ENCODE results near the gene NDUFAF4.

The NDUFAF4 gene

DNA sequence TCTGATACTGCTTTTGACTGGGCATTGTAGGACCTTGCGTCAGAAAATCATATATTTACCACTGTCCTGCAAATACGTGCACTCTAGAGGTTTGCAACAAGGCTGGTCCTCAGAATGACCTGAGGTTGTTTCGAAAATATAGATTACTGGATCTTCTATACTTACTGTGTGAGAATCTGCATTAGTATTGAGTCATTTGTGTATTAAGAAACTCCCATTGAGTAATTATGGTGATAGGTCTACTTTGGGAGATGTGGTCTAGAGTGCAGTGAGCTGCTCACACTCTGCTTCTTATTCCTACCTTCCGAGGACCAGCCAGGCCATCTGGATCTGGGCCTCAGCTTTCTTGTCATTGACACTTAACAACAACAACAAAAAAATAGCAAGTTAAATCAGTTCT lies 36.4 kb upstream of the NDUFAF4 start:
- Histone ChIP-seq H3K4me3 (no peak overlapping the region), H3K27ac (no peak overlapping the region)
- TF ChIP-seq, protein P1, sequence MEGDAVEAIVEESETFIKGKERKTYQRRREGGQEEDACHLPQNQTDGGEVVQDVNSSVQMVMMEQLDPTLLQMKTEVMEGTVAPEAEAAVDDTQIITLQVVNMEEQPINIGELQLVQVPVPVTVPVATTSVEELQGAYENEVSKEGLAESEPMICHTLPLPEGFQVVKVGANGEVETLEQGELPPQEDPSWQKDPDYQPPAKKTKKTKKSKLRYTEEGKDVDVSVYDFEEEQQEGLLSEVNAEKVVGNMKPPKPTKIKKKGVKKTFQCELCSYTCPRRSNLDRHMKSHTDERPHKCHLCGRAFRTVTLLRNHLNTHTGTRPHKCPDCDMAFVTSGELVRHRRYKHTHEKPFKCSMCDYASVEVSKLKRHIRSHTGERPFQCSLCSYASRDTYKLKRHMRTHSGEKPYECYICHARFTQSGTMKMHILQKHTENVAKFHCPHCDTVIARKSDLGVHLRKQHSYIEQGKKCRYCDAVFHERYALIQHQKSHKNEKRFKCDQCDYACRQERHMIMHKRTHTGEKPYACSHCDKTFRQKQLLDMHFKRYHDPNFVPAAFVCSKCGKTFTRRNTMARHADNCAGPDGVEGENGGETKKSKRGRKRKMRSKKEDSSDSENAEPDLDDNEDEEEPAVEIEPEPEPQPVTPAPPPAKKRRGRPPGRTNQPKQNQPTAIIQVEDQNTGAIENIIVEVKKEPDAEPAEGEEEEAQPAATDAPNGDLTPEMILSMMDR (IDR thresholded peaks at IDR 0.05), result no peak
- DNase-seq (ENCODE audit: low spot score), result no peak

GRCh38 chr6:96931198-96931597 lies 33.5 kb upstream of the NDUFAF4 start:
- TF ChIP-seq, protein P1 (IDR thresholded peaks at IDR 0.05), result no peak
- no peak overlapping the region for H3K4me3 ChIP-seq
- DNase-seq (ENCODE audit: low spot score), result no peak
- no peak overlapping the region for H3K27ac ChIP-seq

- no peak overlapping the region for H3K27ac ChIP-seq
- H3K4me3 ChIP-seq, result no peak overlapping the region
- DNase-seq (ENCODE audit: low spot score), result no peak
- TF ChIP-seq, protein P1 (IDR thresholded peaks at IDR 0.05), result no peak
These were observed 32.0 kb upstream of the NDUFAF4 start for GRCh38 chr6:96929741-96930140.

DNA sequence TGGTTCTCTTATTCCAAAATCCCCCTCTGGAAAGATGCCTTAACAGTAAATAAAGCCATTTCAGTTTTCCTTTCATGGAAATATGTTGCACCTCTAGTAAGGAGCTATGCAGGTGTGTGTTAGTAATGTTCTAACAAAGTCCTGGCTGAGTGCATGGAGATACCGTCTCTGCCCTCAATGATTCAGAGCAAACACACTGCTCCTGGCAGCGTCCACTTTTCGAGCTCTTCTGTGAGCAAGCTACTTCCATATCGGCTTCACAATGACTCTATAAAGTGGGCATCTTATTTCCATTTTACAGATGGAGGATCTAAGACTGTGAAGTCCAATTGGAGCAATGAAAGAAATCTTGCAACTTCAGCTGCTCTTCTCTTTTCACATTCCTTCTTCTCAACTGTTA lies 30.0 kb upstream of the NDUFAF4 start:
- H3K27ac ChIP-seq, result no peak overlapping the region
- TF ChIP-seq, protein P1 (IDR thresholded peaks at IDR 0.05), result no peak
- no peak for DNase-seq (ENCODE audit: low spot score)
- H3K4me3 ChIP-seq, result no peak overlapping the region

GRCh38 chr6:96926425-96926824 lies 28.7 kb upstream of the NDUFAF4 start:
- DNase-seq (ENCODE audit: low spot score), result no peak
- TF ChIP-seq, protein P1 (IDR thresholded peaks at IDR 0.05), result no peak
- H3K4me3 ChIP-seq, result no peak overlapping the region
- H3K27ac ChIP-seq, result no peak overlapping the region

DNA sequence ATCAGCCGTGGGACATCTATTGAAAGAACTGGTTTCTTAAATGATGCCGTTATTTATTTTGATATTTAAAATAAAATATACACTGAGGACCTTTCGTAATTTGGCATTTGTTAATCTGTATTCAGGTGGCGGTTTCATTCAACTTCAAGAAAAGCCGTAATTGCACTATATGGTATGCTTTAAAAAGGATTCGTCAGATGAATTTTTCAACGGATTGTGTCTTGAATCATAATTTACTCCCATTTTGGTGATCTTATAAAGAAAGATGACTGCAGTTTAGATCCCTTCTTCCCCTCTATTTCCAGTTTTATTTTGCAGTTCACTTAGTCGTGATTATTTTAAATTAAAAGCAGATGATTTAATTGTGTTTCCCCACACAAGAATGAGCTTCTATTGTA lies 27.6 kb upstream of the NDUFAF4 start:
- no peak for DNase-seq (ENCODE audit: low spot score)
- Histone ChIP-seq H3K27ac (peak overlapping the region in 1 of 2 donors; percentile 87), H3K4me3 (peak overlapping the region; percentile 89)
- TF ChIP-seq, protein P1 (IDR thresholded peaks at IDR 0.05), result no peak

GRCh38 chr6:96923871-96924493 lies 26.3 kb upstream of the NDUFAF4 start:
- DNase-seq (ENCODE audit: low spot score), result peak; percentile 78
- TF ChIP-seq, protein P1 (IDR thresholded peaks at IDR 0.05), result no peak
- peak overlapping the region; percentile 72 to 87 for H3K27ac ChIP-seq
- H3K4me3 ChIP-seq, result peak overlapping the region; percentile 89

Measured in coronary artery (tissue), 2 donors.